Measurements from ENCODE around the gene TSFM.
"Not testable (repeated sequence)": the region's sequence is repeated elsewhere in the genome, so short reads cannot be mapped to it uniquely, and the experiment has no call there.

TSFM gene

DNA sequence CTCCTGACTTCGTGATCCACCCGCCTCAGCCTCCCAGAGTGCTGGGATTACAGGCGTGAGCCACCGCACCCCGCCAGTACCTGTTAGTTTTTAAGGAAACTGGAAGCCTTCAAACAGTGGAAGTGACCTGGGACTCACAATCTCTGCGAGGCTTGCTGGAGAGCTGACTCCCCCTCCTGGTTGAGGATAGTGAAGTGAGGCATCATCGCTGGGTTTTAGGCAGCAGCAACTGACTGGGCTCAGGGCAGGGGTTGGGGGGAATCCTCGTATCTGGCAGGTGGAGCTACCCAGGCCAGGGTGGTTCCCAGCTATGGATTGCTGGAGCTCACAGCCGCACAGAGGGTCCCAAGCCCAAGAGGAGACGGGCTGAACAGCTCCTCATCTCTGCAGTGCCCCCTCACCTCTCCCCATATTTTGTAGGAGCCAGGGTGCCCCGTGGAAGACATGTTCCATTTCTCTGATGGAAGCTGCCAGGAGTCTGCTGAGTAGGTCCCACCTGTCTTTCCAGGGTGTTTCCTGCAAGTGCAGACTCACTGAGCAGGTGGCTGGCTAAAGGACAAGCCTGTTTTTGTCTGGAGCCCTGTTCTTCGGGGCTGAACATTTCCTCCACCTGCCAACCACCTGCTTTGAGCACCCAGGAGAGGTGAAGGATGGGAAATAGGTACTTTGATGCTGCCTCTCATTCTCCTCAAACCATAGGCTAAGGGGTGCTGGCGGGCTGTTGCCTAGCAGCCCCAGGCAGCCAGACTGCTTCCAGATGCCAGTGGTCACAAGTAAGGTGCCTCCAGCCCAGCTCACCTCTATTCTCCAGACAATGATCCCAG lies 32.8 kb downstream of the TSFM start:
- H3K9me3 ChIP-seq, result no peaks in the 10 kb centered on the region
- H3K36me3 ChIP-seq, result no peaks in the 10 kb centered on the region
- DNase-seq, result no peak
- no peaks in the 10 kb centered on the region for H3K27me3 ChIP-seq
- H3K4me3 ChIP-seq (ENCODE audit: low read depth, low read length), result no peak overlapping the region
- peaks cover 16% of the 10 kb centered on the region for H3K4me1 ChIP-seq
- TF ChIP-seq CTCF (IDR thresholded peaks at IDR 0.05; ENCODE audit: low read depth, low read length), result peak; percentile 36; the same call in 1 of the 2 replicates

DNA sequence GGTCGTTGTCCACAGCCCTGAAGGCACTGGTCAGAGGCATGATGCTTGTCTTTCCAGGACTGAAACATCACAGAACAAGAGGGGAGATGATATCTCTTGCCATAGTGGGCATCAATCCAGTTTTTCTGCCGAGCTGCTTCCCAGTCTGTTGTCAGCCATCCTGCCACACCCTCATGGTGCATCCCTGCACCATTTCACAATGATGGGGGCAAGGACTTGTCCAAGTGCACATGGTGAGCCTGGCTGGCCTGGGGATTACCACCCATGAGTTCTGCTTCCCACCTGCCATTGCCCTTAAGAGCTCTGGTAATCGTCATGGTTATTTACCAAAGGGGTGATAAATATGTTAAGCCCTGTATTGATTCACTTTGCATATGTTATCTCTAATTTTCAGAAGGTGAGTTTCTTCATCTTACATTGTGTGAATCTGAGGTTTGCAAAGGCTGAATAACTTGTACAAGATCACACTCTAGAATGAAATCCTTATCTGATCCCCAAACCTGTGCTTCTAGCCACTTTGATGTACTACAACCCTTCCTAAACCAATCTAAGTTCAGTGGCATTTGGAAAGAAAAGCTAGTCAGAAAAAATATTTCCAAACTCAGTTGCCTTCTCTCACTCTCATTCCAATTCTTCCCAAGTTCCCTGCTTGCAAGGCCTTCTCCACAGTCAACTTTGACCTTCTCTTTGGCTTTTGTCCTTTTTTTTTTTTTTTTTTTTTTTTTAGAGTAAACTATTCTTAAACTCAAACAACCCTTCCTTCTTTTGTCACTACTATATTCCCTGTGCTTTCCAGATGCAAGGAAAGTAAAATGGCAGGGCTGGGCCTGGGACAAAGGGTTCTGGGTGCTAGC lies 33.6 kb downstream of the TSFM start:
- no peaks in the 10 kb centered on the region for H3K27me3 ChIP-seq
- no peak for TF ChIP-seq CTCF (IDR thresholded peaks at IDR 0.05; ENCODE audit: low read depth, low read length)
- H3K36me3 ChIP-seq, result no peaks in the 10 kb centered on the region; the same call in 1 of the 2 replicates
- DNase-seq, result peak; percentile 42
- H3K4me3 ChIP-seq (ENCODE audit: low read depth, low read length), result no peak overlapping the region
- H3K9me3 ChIP-seq, result no peaks in the 10 kb centered on the region
- peaks cover 16% of the 10 kb centered on the region for H3K4me1 ChIP-seq

GRCh38 chr12:57816855-57817151 lies 34.2 kb downstream of the TSFM start:
- Histone ChIP-seq H3K36me3 (no peaks in the 10 kb centered on the region; the same call in 1 of the 2 replicates), H3K4me1 (peaks cover 16% of the 10 kb centered on the region), H3K4me3 (ENCODE audit: low read depth, low read length) (no peak overlapping the region), H3K9me3 (no peaks in the 10 kb centered on the region), H3K27me3 (no peaks in the 10 kb centered on the region)
- TF ChIP-seq CTCF (IDR thresholded peaks at IDR 0.05; ENCODE audit: low read depth, low read length), result no peak
- DNase-seq, result no peak

DNA sequence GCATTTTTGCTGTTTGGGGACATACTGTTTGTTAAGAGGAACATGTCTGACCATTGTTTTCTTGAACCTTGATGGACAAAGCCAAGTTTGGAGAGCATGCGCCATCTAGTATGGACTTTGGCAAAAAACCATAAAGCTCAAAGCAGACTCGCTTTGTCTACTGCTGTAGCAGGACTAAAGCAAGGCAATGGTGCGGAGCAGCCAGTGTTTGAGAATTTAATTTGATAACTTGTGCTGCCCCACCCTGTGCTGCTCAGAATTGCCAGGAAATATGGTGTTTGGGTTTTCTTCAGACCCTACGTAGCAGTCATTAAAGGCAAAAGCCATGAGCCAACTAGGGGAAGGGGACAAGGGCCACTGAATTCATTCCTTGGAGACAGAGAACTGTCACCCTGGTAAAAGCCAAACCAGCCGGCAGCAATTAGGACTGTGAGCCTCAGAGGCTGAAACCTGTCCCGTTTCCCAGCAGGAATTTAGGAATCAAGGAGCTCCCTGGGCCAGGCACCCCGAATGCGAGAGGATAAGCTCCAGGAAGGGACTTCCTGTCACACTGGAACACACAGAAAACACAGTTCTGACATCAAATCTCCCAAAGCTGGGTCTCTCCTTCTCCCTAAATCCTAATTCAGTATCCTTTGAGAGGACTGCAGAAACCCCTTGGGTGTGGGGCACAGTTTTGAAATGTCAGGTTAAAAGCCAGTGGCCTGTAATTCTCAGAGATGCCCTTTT lies 34.8 kb downstream of the TSFM start:
- no peak for TF ChIP-seq CTCF (IDR thresholded peaks at IDR 0.05; ENCODE audit: low read depth, low read length)
- no peaks in the 10 kb centered on the region for H3K9me3 ChIP-seq
- DNase-seq, result no peak
- H3K4me3 ChIP-seq (ENCODE audit: low read depth, low read length), result no peak overlapping the region
- H3K27me3 ChIP-seq, result no peaks in the 10 kb centered on the region
- peaks cover 16% of the 10 kb centered on the region for H3K4me1 ChIP-seq
- peaks cover under 1% of the 10 kb centered on the region; the same call in 1 of the 2 replicates for H3K36me3 ChIP-seq

GRCh38 chr12:57817990-57818331 lies 35.4 kb downstream of the TSFM start:
- not testable (repeated sequence) for H3K27me3 ChIP-seq; H3K36me3 ChIP-seq; H3K4me3 ChIP-seq (ENCODE audit: low read depth, low read length); DNase-seq; H3K9me3 ChIP-seq
- peaks cover 16% of the 10 kb centered on the region for H3K4me1 ChIP-seq

DNA sequence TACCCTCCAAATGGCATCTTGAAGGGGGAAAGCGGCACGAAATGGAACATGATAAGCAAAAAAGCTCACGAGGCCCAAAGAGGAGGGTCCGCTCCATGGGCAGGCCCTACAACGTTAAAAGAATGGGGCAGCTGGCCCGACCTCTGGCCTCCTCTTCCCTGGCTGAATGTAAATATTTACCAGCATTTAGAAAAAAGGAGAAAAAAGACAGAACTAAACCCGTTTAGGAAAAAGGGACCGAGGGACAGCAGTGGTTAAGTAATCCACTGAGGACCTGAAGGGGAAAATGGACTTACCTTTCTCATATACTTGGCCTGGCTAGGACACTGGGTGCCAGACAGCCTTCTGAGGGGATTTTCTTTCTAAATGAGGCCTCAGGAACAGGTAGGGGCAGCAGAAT lies 37.5 kb downstream of the TSFM start:
- not testable (repeated sequence) for H3K4me3 ChIP-seq (ENCODE audit: low read depth, low read length); DNase-seq; H3K9me3 ChIP-seq; H3K27me3 ChIP-seq
- Histone ChIP-seq H3K4me1 (peaks cover 16% of the 10 kb centered on the region), H3K36me3 (peaks cover 28% of the 10 kb centered on the region)

GRCh38 chr12:57821015-57821414 lies 38.4 kb downstream of the TSFM start:
- not testable (repeated sequence) for DNase-seq; H3K4me3 ChIP-seq (ENCODE audit: low read depth, low read length); H3K27me3 ChIP-seq; H3K9me3 ChIP-seq
- Histone ChIP-seq H3K4me1 (peaks cover 11% of the 10 kb centered on the region), H3K36me3 (peaks cover 37% of the 10 kb centered on the region)

Data from BE2C (cell line).